HEK293T (cell line): ENCODE data around the gene ELF1.

Experiments
- ARNT ChIP-seq: fragments of 450-650 bp; IDR thresholded peaks from 2 replicates; pipeline ENCODE4 v1.6.1; 2017; ENCODE audit warnings: mild to moderate bottlenecking
- BHLHE40 ChIP-seq: fragments of 450-650 bp; IDR thresholded peaks from 2 replicates; pipeline ENCODE4 v1.6.1; 2016; ENCODE audit warnings: mild to moderate bottlenecking, moderate library complexity, borderline replicate concordance
- ELF4 ChIP-seq: fragments of 450-650 bp; IDR thresholded peaks from 2 replicates; pipeline ENCODE4 v1.6.1; 2017; ENCODE audit warnings: antibody characterized with exemption
- FOXA1 ChIP-seq: fragments of 450-650 bp; IDR thresholded peaks from 2 replicates; pipeline ENCODE4 v1.6.1; 2016; ENCODE audit warnings: mild to moderate bottlenecking
- FOXM1 ChIP-seq: fragments of 450-650 bp; IDR thresholded peaks from 2 replicates; pipeline ENCODE4 v1.6.1; 2017; ENCODE audit warnings: mild to moderate bottlenecking, borderline replicate concordance
- L3MBTL2 ChIP-seq: fragments of 450-650 bp; conservative IDR thresholded peaks from 2 replicates; pipeline ENCODE4 v1.6.1; 2016; ENCODE audit warnings: mild to moderate bottlenecking
- LEF1 ChIP-seq: fragments of 450-650 bp; IDR thresholded peaks from 2 replicates; pipeline ENCODE4 v1.6.1; 2017; ENCODE audit warnings: mild to moderate bottlenecking, borderline replicate concordance
- SP1 ChIP-seq: fragments of 450-650 bp; IDR thresholded peaks from 2 replicates; pipeline ENCODE4 v1.6.1; 2017
- SUZ12 ChIP-seq: fragments of 450-650 bp; IDR thresholded peaks from 2 replicates; pipeline ENCODE4 v1.6.1; 2016; ENCODE audit warnings: mild to moderate bottlenecking
- ZNF384 ChIP-seq: fragments of 450-650 bp; IDR thresholded peaks from 2 replicates; pipeline ENCODE4 v1.6.1; 2016
- TF ChIP-seq, protein P1 (sequence below): fragments of 450-650 bp; IDR thresholded peaks from 2 replicates; pipeline ENCODE4 v1.6.1; 2016

DNA sequence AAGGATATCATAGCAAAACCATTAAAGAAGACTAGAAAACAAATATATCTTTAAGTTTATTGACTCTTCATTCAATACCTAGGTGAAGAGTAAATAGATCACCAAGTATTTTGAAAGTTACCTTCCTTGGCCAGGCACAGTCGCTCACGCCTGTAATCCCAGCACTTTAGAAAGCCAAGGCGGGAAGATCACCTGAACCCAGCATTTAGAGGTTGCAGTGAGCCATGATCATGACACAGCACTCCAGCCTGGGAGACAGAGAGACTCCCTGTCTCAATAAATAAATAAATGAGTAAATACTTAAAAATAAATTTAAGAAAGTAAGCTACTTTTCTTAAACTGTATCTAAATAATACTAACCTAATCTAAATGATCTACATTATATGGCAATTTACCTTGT, 33.3 kb upstream of the ELF1 start:
- TF ChIP-seq, protein P1, sequence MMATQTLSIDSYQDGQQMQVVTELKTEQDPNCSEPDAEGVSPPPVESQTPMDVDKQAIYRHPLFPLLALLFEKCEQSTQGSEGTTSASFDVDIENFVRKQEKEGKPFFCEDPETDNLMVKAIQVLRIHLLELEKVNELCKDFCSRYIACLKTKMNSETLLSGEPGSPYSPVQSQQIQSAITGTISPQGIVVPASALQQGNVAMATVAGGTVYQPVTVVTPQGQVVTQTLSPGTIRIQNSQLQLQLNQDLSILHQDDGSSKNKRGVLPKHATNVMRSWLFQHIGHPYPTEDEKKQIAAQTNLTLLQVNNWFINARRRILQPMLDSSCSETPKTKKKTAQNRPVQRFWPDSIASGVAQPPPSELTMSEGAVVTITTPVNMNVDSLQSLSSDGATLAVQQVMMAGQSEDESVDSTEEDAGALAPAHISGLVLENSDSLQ, result no peak
- no peak for TF ChIP-seq SP1
- no peak for TF ChIP-seq FOXA1
- TF ChIP-seq FOXM1, result no peak
- no peak for TF ChIP-seq ARNT
- TF ChIP-seq ZNF384, result no peak
- TF ChIP-seq LEF1, result no peak
- TF ChIP-seq BHLHE40, result no peak
- no peak for TF ChIP-seq ELF4
- TF ChIP-seq SUZ12, result no peak
- no peak for TF ChIP-seq L3MBTL2
